HG03139 (cell line): Measurements from ENCODE around the gene XYLT1.
"Not testable (repeated sequence)": the region's sequence is repeated elsewhere in the genome, so short reads cannot be mapped to it uniquely, and the experiment has no call there.

Experiments
- ATAC-seq: cut with Tn5 transposase; IDR thresholded peaks from one replicate; pipeline ENCODE4 v1.9.1; 2021; ENCODE audit not compliant: unreplicated experiment

The XYLT1 gene

GRCh38 chr16:17340804-17341203 is 130.0 kb downstream of the XYLT1 start:
- no peak for ATAC-seq

DNA sequence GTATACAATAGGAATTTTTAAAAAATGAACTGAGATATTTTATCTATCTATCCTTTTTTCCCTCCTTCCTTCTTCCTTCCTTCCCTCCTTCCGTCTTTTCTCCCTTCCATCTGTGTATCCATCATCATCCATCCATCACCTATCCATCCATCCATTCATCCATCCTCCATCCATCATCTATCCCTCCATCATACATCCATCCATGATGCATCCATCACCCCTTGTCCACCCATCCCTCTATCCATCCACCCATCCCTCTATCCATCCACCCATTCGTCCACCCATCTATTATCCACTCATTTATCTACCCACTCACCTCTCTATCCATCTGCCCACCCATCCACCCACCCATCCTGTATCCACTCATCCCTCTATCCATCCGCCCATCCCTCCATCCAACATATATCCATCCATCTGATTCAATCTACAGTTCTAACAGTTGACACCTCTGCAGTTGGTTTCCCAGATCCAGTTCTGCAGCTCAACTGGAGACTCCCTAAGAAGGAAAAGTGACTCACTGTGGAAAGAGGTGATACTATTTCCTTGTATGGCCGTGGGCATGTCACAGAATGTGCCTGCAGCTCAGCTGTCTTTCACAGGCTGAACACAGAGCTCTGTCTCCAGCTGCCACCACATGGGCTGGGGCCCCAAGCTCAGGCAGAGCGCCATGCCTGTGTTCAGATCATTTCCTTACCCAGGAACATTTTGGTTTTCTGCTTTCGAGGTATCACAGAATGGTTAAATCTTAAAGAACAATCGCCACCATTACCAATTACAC is 130.8 kb downstream of the XYLT1 start:
- ATAC-seq: no peak

- no peak for ATAC-seq
Observed at GRCh38 chr16:17338244-17338643, 132.5 kb downstream of the XYLT1 start.

DNA sequence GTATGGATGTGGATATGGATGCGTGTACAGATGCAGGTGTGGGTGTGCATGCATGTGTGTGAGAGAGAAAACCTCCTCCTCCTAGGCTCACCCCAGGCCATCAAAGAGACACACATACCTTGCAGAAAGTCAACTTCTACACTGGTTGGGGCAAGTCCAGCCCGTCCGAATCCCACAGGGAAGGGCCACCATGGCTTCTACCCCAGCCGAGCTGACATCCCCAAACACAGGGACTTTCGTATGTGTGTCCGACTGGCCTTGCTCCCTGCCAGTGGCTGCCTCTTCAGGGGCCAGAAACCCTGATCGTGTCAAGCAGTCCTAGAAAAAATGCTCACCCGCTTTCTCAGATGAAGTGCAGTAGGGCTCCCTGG is 134.2 kb downstream of the XYLT1 start:
- ATAC-seq: no peak

- ATAC-seq: no peak
Observed at GRCh38 chr16:17335826-17336529, 134.8 kb downstream of the XYLT1 start.

GRCh38 chr16:17335406-17335805 is 135.4 kb downstream of the XYLT1 start:
- ATAC-seq: not testable (repeated sequence)

DNA sequence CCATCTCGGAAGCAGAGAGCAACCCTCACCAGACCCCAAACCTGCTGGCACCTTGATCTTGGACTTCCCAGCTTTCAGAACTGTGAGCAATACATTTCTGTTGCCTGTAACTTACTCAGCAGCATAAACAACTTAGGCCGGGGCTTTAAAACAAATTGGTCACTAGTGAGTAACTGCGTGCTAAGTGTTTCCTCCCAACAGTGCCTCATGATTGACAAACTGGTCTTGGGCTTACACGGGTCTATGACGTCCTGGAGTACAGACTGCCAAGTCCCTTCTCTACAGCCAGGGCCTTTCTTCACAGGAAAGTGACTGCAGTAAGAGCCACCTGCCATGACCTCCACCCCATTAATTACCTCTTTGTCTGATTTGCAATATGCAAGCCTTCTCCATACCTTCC is 136.7 kb downstream of the XYLT1 start:
- no peak for ATAC-seq

DNA sequence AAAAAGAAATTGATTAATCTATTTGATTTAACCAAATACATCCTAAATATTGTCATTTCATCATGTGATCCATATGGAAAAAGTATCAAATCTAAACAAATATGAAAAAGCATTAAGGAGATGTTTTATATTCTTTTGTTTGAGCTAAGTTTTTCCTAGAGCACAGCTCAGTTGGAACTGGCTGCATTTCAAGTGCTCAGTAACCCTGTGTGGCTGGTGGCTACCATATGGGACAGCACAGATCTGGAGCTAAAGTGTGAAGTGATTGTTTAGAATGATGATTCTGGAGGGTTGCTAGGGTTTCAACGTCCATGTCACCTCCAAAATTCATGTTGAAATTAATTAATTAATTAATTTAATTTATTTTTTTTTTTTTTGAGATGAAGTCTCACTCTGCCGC is 137.5 kb downstream of the XYLT1 start:
- ATAC-seq: no peak

DNA sequence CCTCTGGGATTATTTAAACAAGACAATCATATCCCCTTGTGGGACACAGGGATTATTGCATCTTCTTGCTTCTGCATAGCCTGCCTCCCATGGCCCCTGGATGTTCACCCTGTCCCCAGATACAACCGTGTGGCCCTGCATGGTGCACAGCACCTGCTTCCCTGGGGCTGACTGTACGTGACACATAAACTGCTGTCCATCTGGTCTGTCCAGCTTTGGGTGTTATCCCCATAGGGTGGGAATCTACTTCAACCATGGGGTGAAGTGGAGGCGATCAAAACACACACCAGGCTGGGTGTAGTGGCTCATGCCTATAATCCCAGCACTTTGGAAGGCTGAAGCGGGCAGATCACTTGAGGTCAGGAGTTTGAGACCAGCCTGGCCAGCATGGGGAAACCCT is 138.8 kb downstream of the XYLT1 start:
- no peak for ATAC-seq

DNA sequence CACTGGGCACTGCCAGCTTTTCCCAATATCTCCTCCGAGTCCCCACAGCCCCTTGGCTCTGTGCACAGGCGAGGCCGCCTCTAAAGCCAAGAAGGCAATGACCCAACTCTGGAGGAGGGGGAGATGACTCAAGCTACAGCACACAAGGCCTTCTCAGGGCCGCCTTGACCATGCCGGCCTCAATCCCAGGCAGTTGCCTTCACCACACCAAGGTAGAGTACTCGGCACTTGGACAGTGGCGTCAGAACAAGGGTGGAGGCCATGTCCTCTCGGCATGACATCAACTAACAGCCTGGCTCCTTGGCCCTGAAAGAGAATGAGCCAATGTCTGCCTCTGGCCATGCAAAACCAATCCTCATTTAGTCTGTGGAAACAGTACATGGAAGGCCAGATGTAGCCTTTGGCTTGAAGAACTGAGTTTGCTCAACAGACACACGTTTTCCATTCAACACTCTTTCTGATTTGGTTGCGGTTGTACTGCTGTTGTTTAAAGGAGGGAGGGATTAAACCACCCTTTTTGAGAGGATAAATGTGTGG is 139.6 kb downstream of the XYLT1 start:
- ATAC-seq: no peak

DNA sequence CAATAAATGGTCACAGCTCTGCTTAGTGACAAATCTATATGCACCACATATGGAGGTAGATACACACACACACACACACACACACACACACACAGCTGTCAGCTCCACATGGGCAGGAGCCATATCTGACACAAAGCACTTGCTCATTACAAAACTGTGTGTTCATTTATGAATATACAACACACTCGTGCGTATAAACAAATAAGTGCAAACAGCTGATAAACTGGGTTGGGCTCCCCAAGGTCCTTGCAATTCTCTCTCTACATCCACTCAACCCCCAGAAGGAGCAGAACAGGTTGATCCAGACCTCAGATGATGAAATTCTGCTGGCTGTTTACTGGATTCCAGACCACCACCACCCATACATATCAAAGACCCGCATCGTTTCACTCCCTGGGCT is 140.7 kb downstream of the XYLT1 start:
- ATAC-seq: no peak

DNA sequence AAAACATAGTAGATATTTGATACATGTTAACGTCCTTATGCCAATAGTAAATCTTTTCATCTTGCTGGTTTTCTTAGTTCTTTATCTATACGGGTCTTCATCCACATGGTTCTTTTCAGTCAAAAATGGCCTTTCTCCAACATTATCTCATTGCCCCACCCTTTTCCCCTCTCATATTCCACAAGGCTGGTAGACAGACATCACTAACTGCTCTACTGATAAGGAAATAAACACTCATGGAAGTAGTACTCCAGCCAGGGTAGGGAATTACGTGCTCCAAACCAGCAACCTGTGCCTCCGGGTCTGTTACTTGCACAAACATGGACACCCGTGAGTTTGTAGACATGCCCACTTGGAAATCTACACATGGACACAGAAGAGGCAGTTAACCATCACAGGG is 141.4 kb downstream of the XYLT1 start:
- ATAC-seq: no peak

DNA sequence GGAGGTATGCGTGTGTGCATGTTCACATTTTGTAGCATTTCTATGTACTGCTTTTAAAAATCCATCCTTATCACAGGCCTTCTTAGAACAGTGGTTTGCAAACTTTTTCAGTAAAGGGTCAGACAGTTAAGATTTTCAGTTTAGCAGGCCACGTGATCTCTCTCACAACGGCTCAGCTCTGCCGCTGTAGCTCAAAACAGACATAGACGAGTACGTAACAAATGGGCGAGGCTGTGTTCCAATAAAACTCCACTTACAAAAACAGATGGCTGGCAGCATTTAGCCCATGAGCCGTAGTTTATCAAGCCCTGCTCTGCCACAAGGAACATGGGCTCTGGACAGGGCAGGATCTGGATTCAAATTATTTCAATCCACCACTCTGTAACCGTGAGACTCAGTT is 141.8 kb downstream of the XYLT1 start:
- no peak for ATAC-seq

DNA sequence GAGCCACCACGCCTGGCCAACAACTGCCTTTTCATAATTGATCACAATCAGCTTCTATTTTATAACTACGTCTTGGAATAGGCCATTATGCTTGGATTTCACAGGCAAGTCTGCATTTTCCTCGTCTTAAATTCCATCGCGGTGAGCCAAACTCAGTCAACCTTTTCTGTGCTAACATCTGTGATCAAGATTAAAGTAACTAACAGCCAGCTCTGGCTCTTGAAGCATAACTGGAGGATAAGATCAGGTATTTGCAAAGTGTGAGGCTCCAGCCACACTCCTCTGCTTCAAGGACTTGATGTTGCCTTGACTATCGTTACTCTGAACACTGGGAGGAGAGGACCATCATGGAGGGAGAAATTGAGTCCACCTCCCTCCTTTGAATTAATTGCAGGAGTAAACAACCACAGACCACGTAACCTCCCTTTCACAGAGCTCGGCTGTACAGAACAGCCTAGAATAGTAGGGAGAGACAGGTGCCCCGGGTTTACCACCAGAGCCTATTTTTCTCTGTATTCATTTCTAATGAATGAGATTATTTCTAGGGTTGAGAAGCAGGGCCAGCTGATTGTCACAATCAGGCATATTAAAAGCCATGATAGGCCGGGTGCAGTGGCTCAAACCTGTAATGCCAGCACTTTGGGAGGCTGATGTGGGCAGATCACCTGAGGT is 143.0 kb downstream of the XYLT1 start:
- no peak for ATAC-seq

DNA sequence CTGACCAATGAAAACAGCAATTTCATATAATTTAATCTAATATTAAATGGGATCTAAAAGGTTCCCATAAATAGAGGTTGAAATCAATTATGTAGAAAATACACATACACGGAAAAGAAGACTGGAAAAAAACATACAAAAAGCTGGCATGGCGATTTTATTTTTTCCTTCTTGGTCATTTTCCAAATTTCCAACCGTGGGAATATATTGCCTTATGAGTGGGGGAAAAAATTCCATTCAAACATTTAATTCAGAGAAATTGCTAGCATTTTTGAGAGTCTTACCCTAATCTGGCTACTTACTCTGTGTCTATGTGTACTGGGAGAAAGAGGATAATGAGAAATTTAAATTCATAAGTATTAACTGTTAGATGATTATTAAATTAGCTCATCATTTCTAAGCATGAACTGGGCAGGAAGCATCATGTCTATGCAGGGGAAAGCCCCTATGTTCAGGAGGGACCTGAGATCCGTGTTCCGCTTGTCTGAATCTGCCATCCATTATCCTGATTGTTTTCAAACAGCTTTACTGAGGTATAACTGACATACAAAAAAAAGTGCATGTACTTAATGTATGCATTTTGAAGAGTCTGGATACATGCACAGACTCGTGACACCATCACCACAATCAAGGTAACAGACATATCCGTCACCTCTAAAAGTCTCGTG is 145.2 kb downstream of the XYLT1 start:
- no peak for ATAC-seq

DNA sequence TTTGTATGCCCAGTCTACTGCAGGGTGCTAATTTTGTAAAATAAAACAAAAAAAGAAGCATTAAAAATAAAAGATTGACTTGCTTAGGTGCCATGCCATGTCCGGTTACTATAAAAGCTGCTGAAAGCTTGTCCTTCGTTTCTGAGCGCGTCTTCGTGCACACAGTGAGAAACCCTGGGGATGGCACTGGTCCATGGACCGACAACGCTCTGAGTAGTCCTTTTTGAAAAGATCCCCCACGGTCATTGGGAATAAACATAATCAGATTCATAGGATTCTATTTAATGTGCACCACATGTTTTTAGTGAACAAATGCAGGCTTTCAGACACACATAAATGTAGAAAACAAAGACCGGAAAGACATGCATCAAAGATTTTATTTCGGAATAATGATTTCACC is 146.3 kb downstream of the XYLT1 start:
- ATAC-seq: no peak

DNA sequence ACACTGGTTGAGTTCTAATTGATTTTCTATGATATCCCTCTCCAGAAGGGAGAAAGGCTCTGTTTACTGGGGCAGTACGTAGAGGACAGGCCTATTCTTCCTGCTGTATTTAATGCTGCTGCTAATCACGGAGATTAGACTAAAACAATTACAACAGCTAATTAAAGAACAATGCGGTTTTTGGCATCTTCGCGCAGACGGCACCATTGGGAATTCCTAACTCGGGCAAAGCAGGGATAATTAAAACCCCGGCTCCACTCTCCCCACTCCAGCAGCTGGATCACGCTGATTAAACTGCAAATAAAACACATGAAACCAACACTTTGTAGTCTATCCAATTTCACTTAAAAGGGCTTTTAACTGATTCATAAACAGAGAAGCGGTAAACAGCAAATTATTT is 147.6 kb downstream of the XYLT1 start:
- ATAC-seq: no peak

DNA sequence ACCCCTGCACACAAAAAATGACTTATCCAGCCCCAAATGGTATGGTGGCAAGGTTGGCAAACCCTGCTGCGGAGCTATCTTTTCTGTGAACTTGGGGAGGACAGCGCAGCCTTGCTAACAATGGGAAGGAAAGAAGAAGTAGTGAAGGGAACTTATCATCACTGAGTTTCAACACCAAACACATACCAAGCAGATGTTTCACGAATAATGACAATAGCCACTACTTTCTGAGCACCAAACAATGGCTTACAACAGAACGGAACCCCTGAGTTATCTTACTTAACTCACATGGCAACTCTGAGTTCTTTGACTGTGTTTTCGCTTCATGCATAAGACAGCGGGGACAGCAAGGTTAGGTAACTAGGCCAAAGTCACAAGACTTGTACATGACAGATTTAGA is 148.9 kb downstream of the XYLT1 start:
- ATAC-seq: no peak

- ATAC-seq: no peak
Observed at GRCh38 chr16:17320009-17320408, 150.8 kb downstream of the XYLT1 start.

GRCh38 chr16:17318238-17318637 is 152.5 kb downstream of the XYLT1 start:
- no peak for ATAC-seq

- no peak for ATAC-seq
Observed at GRCh38 chr16:17316005-17316404, 154.8 kb downstream of the XYLT1 start.
